GM21360 (cell line): ENCODE results near the gene MGAT5B.

ENCODE experiments used
- ATAC-seq: cut with Tn5 transposase; IDR thresholded peaks from one replicate; pipeline ENCODE4 v1.9.1; 2021; ENCODE audit warnings: mild to moderate bottlenecking, moderate library complexity; ENCODE audit not compliant: unreplicated experiment

Gene MGAT5B

GRCh38 chr17:76879254-76879653 is 11.1 kb downstream of the MGAT5B start:
- no peak for ATAC-seq

DNA sequence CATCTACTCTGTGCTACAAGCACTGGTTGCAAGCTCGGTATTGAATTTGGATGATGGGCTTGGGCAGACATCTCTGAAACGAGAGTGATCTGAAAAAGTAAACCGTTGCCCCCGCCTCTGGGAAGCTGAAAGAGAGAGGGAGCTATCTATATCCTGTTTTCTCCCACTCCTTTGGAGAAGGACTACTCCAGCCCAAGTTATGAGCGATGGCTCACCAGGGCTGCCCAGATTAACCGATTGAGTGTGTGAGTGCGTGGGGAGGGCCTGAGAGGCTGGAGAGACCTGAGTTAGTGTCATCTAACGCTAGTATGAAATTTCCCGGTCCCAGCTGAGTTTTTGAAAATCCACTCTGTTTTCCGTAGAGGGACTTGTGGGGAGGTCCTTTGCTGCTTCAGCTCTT is 11.5 kb downstream of the MGAT5B start:
- no peak for ATAC-seq

- no peak for ATAC-seq
These were observed 12.1 kb downstream of the MGAT5B start for GRCh38 chr17:76880268-76880667.

DNA sequence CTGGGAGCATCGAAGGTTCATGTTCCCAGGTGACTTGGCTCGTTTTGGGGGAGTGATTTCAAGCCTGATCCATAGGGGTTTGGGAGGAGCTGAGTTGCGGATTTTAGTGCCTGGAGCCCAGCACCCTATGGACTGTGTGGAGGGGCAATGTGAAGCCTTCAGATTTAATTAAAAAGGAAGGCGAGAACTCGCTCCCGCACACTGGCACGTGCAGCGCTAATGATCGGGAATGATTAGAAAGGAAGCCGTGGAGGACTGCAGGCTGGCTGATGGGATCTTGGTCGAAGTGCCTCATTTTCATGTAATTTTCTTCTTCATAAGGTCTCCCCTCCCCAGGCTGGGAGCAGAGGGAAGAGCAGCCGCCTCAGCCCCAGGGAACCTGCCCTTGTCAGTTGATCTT is 12.8 kb downstream of the MGAT5B start:
- ATAC-seq, result no peak

DNA sequence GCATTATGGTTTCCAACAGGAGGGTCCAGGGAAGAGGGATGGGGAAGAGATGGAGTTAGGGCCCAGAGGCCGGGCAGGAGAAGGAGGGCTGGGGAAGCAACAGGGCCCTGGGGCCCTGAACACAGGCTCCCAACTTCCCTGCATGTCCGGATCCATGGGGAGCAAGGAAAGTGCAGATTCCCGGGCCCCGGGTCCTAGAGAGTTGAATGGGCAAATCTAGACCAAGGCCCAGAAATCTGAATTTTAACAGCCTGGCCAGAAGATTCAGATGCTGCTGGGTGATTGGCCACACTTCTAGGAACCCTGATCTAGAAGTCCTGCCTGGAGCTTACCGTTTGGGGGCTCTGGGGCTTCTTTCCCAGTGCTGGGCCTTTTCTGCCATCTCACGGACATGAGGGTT is 13.2 kb downstream of the MGAT5B start:
- ATAC-seq, result no peak

DNA sequence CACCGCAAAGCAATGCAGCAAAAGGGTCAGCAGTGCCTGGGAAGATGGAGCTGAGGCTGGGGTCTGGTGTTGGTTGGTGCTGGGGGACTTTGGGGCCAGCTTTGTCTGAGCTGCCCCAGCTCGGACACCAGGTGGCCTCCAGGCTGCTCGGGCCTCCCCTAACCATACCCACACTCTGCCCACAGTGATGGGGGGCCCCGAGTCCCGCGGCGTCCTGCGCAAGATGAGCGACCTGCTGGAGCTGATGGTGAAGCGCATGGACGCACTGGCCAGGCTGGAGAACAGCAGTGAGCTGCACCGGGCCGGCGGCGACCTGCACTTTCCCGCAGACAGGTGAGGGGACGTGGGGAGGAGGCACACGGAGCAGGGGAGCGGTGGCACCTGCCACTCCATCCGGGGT is 13.8 kb downstream of the MGAT5B start:
- ATAC-seq, result no peak

DNA sequence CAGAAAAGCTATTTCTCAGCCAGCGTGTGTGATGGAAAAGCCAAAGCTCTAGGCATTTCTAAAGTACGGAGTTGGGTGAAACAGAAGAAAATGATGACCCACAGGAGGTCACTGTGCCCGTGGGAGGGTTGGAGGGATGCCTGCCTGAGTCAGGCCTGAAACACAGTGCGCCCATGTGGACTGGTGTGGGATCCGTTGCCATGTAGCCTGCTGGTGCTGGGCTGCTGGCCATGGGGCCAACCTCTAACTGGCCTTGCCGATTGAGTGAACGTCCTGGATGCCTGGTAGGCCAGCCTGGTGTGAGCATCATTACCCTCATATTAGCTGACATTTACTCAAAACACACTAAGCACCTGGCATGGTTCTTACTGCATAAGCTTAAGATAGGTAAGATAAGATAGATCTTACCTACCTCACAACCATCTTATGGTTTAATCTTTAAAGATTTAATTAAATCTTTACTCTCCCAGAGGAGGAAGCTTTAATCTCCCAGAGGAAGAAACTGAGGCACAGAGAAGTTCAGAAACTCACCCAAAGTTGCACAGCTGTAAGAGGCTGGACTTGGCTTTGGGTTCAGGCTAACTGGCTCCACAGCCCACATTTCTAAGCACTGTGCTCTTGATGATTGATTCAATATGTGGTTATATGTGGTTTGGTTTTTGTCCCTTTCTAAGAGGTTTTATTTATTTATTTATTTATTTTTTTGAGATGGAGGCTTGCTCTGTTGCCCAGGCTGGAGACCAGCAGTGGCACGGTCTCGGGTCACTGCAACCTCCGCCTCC is 15.7 kb downstream of the MGAT5B start:
- no peak for ATAC-seq

DNA sequence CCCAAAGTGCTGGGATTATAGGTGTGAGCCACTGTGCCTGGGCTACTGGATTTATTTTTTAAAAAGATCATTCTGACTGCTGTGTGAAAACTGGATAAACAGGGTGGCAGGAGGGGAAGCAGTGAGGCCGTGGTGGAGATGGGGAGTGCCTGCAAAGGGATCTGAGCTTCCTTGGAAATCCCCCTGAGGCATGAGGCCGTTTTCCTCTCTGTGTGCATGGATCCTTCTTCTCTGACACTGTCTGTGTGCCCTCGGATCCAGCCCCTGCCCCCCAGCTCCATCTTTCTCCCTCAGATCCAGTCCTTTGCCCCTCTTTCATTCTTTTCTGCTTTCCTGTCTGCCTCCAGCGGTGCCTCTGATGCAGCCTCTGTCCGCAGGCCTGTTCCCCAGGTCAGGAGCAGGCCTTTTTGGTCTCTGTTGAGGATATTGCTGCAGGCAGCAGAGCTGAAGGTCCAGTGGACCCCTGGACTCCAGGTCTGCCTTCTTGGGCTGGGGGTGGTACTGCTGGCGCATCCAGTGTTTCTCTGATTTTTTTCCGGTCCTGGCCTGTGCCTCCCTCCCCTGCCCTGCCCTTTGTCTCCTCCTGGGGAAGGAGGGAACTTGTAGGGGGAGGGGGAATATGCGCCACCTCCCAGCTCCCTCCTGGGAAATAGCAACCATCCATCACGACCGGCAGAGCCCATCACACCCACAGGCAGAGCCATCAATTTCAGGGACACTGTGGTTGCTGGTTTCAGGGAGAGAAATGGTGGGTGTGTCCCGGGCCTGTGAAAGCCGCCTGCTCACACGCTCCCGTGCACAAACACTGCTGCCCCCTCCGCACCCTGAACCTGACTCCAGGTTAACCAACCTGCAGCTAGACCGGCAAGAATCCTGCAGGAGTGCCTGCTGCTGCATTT is 17.0 kb downstream of the MGAT5B start:
- ATAC-seq, result no peak

- no peak for ATAC-seq
These were observed 17.7 kb downstream of the MGAT5B start for GRCh38 chr17:76885894-76886290.

- ATAC-seq, result no peak
These were observed 18.2 kb downstream of the MGAT5B start for GRCh38 chr17:76886395-76886794.

DNA sequence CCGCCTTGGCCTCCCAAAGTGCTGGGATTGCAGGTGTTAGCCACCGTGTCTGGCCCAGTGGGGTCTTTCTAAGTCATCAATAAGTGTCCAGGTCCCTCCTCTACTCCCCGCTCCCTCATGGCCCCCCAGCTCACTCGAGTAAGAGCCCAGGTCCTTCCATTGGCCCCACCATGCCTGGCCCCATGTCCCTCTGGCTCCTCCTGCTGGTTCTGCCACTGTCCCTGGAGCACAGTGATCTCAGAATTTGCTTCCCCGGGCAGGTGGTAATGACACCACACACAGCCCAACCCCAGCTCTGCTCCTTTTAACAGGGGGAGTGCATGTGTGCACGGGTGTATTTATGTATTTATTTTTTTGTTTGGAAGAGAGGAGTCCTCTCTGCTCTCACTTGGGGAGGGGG is 19.6 kb downstream of the MGAT5B start:
- no peak for ATAC-seq

DNA sequence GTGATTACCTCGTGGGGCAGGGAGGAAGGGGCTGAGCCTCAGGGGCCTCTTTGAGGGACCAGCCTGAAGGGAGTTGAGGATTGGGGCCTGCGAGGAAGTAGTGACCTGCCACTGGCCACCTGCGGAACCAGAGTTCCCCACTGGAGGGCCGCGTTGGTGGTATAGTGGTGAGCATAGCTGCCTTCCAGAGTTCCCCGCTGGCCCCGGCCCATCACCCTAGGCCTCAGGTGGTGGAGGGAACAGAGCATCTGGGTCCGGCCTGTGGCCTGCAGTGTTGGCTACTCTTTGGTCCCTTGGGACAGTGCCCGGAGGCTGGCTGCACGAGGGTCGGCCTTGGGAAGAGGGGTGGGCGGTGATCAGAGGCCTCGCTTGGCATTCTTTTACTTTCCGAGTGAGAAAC is 20.5 kb downstream of the MGAT5B start:
- no peak for ATAC-seq

GRCh38 chr17:76889323-76889722 is 21.1 kb downstream of the MGAT5B start:
- no peak for ATAC-seq

DNA sequence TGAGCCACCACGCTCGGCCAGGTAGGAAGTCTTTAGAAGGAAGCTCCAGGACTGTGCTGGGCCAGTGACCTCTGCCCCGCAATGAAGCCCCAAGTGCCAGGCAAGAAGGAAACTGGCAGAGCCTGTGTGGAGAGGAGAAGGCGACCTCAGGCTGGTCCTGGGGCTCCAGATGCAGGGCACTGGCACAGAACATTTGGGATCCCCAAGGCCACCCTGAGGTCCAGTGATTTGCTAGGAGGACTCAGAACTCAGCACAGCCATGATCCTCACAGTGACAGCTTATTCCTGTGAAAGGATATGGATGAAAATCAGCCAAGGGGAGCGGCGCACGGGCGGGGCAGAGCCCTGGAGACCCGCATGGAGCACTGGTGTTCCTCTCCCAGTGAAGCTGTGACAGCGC is 24.1 kb downstream of the MGAT5B start:
- no peak for ATAC-seq

DNA sequence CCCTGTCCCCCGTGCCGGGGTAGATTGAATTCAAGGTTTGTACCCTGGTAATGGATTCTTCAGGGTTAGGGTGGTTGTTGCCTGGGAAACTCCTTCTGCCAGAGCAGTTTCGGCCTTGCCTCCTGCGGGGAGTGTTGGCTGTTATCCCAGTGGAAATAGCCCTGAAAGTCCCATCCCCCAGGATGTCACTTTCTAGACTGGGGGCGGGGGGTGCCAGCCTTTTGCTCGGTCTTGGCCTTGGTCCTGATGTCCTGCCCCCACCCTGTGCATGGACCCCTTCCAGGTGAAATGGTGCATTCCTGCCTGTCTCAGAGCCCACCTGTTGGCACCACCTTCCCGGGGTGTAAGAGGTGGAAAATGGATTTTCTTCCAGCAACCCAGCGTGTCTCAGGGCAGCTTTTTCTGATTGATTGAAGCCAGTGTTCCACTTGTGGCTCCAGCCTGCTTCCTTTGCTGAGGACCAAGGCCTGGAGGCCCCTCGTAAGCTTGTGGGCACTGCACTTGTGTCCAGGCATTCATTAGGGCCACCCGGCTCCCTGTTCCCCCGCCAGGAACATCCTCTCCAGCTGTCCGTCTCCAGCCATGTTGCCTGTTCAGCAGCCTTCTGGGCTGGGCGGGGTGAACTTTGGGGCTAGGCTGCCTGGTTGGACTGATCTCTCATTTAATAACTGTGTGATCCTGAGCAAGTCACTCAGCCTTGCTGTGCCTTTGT is 25.6 kb downstream of the MGAT5B start:
- no peak for ATAC-seq

GRCh38 chr17:76894842-76895241 is 26.6 kb downstream of the MGAT5B start:
- no peak for ATAC-seq

GRCh38 chr17:76897023-76897422 is 28.8 kb downstream of the MGAT5B start:
- ATAC-seq, result no peak

GRCh38 chr17:76899414-76899813 is 31.2 kb downstream of the MGAT5B start:
- ATAC-seq, result no peak

DNA sequence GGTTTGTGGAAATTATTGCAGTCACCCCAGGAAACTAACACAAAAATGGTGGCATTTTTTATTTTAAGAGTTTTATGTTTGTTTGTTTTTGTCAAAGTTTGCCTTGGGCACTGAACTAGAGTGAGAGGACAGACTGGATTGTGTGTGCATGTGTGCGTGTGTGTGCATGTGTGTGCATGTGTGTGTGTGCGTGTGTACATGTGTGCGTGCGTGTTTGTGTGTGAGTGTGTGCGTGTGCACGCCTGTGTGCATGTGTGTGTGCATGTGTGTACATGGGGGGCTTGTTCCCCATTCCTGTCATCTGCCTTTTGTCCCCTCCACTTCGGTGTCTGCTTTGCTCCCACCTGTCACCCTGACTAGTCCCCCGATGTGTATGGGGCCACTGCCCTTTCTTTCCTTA is 32.5 kb downstream of the MGAT5B start:
- ATAC-seq, result no peak

DNA sequence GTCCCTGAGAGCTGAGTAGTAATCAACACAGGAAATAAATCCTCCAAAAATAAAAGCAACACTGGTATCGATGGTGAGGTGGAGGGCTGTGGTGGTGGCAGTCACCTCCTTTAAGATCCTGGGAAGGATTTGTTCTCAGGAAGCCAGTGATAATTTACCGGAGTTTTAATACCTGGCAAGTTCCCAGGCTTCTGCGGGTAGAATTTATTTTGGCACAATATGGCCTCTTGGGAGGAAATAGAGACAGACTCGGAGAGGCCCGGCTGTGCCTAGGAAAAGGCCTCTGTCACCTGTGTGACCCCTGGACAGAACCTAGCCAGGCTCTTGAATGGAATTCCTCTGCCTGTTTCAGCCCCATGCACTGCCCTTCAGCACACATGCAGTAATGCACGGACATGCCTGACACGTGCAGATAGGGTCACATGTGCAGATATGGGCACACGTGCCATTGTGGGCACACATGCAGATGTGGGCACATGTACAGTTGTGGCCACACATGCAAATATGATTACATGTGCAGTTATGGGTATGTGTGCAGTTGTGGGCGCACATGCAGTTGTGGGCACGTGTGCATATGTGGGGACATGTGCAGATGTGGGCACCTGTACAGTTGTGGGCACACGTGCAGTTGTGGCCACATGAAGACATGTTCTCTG is 33.5 kb downstream of the MGAT5B start:
- no peak for ATAC-seq

- ATAC-seq, result no peak
These were observed 34.3 kb downstream of the MGAT5B start for GRCh38 chr17:76902476-76902875.
